Measurements from ENCODE around the gene SIRT3.

SIRT3 gene

GRCh38 chr11:215581-216037, 20.5 kb downstream of the SIRT3 start:
- DNase-seq (ENCODE audit: low spot score) = no peak

GRCh38 chr11:214083-214482, 22.1 kb downstream of the SIRT3 start:
- DNase-seq (ENCODE audit: low spot score) = no peak

- DNase-seq (ENCODE audit: low spot score) = no peak
Observed at GRCh38 chr11:213111-213510, 23.0 kb downstream of the SIRT3 start.

GRCh38 chr11:212150-213100, 23.7 kb downstream of the SIRT3 start:
- DNase-seq (ENCODE audit: low spot score) = no peak

- no peak for DNase-seq (ENCODE audit: low spot score)
Observed at GRCh38 chr11:211741-212140, 24.4 kb downstream of the SIRT3 start.

GRCh38 chr11:211295-211694, 24.8 kb downstream of the SIRT3 start:
- DNase-seq (ENCODE audit: low spot score) = no peak

- no peak for DNase-seq (ENCODE audit: low spot score)
Observed at GRCh38 chr11:210803-211180, 25.4 kb downstream of the SIRT3 start.

GRCh38 chr11:210122-210802, 25.9 kb downstream of the SIRT3 start:
- DNase-seq (ENCODE audit: low spot score) = peak; percentile 83

GRCh38 chr11:209275-210121, 26.6 kb downstream of the SIRT3 start:
- peak; percentile 20 for DNase-seq (ENCODE audit: low spot score)

- no peak for DNase-seq (ENCODE audit: low spot score)
Observed at GRCh38 chr11:208917-209260, 27.3 kb downstream of the SIRT3 start.

GRCh38 chr11:208181-208916, 27.8 kb downstream of the SIRT3 start:
- DNase-seq (ENCODE audit: low spot score) = peak; percentile 87

GRCh38 chr11:207863-208180, 28.3 kb downstream of the SIRT3 start:
- peak; percentile 22 for DNase-seq (ENCODE audit: low spot score)

- peak; percentile 96 for DNase-seq (ENCODE audit: low spot score)
Observed at GRCh38 chr11:207208-207862, 28.8 kb downstream of the SIRT3 start, which contains the start of the genes BET1L and RIC8A. BET1L (minus strand) TSS chr11:207399; CDS start chr11:207321, 78 bp downstream. RIC8A (plus strand) TSS chr11:207708; CDS start chr11:208855, 1,147 bp downstream.

- peak; percentile 44 for DNase-seq (ENCODE audit: low spot score)
Observed at GRCh38 chr11:206526-207207, 29.5 kb downstream of the SIRT3 start.

- DNase-seq (ENCODE audit: low spot score) = no peak
Observed at GRCh38 chr11:206002-206384, 30.1 kb downstream of the SIRT3 start.

- DNase-seq (ENCODE audit: low spot score) = no peak
Observed at GRCh38 chr11:205221-206001, 30.7 kb downstream of the SIRT3 start.

- no peak for DNase-seq (ENCODE audit: low spot score)
Observed at GRCh38 chr11:204587-205109, 31.5 kb downstream of the SIRT3 start.

GRCh38 chr11:203945-204586, 32.1 kb downstream of the SIRT3 start:
- DNase-seq (ENCODE audit: low spot score) = no peak
